Measurements from ENCODE around the gene MRTFA. TPM values are rescaled to one million over a fixed set of nuclear protein-coding genes. Genes with fewer than 3 reads are reported as not detected.
A peak's percentile ranks its signal among the peaks of the same experiment; 100 is the strongest.

MRTFA gene
- total and polyA plus RNA-seq, 9 of the 15 experiments (the other 6 are each of a cell fraction or from before 2014, with no cell fraction given): 0.84 to 21.1 (median 3.7) TPM

DNA sequence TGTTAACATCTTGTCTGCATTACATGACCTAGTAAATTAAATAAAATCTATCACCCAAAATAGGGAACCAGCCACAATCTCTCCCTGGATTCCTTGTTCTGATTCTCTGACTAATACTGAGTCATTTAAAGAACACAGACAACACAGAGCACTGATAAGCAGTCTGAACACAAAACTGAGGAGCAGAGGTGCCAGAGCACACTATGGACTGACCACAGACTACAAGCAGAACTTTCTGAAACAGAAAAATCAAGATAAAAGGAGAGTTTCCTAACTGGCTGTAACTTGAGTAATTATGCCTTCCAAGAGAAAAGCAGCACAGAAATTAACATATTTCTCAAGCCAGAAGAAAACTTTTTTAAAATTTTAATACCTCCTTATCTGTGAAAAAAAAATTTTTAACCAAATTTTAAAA is 137.3 kb downstream of the MRTFA start (continued):
- TF ChIP-seq POLR3A (IDR thresholded peaks at IDR 0.05; ENCODE audit: borderline replicate concordance, extremely low read depth, insufficient read depth, insufficient read length) (no peak), ZBTB7A (IDR thresholded peaks at IDR 0.05; ENCODE audit: borderline replicate concordance, control insufficient read depth, low read depth, low read length) (no peak), ILF3 (IDR thresholded peaks at IDR 0.05; ENCODE audit: borderline replicate concordance) (no peak), LEF1 (IDR thresholded peaks at IDR 0.05) (no peak), SMAD3 (CRISPR knock-in tag; conservative IDR thresholded peaks at IDR 0.05) (no peak), ZNF699 (CRISPR knock-in tag; IDR thresholded peaks at IDR 0.05; ENCODE audit: insufficient replicate concordance) (no peak), POLR2G (IDR thresholded peaks at IDR 0.05; ENCODE audit: low read depth, low read length) (no peak), ZNF57 (CRISPR knock-in tag; IDR thresholded peaks at IDR 0.05) (no peak), ARID3A (IDR thresholded peaks at IDR 0.05; ENCODE audit: borderline replicate concordance, low read depth, low read length) (no peak), ZNF347 (CRISPR knock-in tag; IDR thresholded peaks at IDR 0.05; ENCODE audit: low read depth) (no peak), JUND (IDR thresholded peaks at IDR 0.05; ENCODE audit: borderline replicate concordance, low read depth, low read length) (peak; percentile 92), JUND (tag; IDR thresholded peaks at IDR 0.05; ENCODE audit: borderline replicate concordance, low read depth, low read length) (peak; percentile 90; the same call in 2 of the 3 replicates), ZBTB5 (IDR thresholded peaks at IDR 0.05) (no peak), ZNF551 (CRISPR knock-in tag; IDR thresholded peaks at IDR 0.05) (no peak), CREB3 (tag; conservative IDR thresholded peaks at IDR 0.05; ENCODE audit: low read depth) (no peak), STAT5A (IDR thresholded peaks at IDR 0.05; ENCODE audit: borderline replicate concordance, low read length) (peak; percentile 33; the same call in 1 of the 2 replicates), HDGF (IDR thresholded peaks at IDR 0.05) (no peak), BRD9 (IDR thresholded peaks at IDR 0.05; ENCODE audit: low read depth, partially characterized antibody) (peak; percentile 86), GABPB2 (CRISPR knock-in tag; conservative IDR thresholded peaks at IDR 0.05) (no peak), MBD2 (IDR thresholded peaks at IDR 0.05; ENCODE audit: borderline replicate concordance, low read depth) (no peak)
- TF ChIP-seq, protein P1, sequence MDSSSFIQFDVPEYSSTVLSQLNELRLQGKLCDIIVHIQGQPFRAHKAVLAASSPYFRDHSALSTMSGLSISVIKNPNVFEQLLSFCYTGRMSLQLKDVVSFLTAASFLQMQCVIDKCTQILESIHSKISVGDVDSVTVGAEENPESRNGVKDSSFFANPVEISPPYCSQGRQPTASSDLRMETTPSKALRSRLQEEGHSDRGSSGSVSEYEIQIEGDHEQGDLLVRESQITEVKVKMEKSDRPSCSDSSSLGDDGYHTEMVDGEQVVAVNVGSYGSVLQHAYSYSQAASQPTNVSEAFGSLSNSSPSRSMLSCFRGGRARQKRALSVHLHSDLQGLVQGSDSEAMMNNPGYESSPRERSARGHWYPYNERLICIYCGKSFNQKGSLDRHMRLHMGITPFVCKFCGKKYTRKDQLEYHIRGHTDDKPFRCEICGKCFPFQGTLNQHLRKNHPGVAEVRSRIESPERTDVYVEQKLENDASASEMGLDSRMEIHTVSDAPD (CRISPR knock-in tag; IDR thresholded peaks at IDR 0.05): no peak
- TF ChIP-seq, protein P2, sequence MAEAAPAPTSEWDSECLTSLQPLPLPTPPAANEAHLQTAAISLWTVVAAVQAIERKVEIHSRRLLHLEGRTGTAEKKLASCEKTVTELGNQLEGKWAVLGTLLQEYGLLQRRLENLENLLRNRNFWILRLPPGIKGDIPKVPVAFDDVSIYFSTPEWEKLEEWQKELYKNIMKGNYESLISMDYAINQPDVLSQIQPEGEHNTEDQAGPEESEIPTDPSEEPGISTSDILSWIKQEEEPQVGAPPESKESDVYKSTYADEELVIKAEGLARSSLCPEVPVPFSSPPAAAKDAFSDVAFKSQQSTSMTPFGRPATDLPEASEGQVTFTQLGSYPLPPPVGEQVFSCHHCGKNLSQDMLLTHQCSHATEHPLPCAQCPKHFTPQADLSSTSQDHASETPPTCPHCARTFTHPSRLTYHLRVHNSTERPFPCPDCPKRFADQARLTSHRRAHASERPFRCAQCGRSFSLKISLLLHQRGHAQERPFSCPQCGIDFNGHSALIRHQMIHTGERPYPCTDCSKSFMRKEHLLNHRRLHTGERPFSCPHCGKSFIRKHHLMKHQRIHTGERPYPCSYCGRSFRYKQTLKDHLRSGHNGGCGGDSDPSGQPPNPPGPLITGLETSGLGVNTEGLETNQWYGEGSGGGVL (CRISPR knock-in tag; IDR thresholded peaks at IDR 0.05): no peak
